ENCODE measurements around the gene BMPR1B. TPM values are rescaled to one million over a fixed set of nuclear protein-coding genes. Genes with fewer than 3 reads are reported as not detected.
A peak's percentile ranks its signal among the peaks of the same experiment; 100 is the strongest.

The BMPR1B gene
- total and polyA plus RNA-seq, 2 of the 4 experiments (the other 2 are of a cell fraction), result 0.24 to 0.90 TPM

GRCh38 chr4:94827481-94828110 is 69.8 kb downstream of the BMPR1B start:
- no peak overlapping the region for H2AK5ac ChIP-seq (ENCODE audit: low read depth, low read length)
- H3K23ac ChIP-seq (ENCODE audit: low read depth, low read length), result no peak overlapping the region
- H4K20me1 ChIP-seq (ENCODE audit: insufficient read depth, low read length), result no peaks in the 10 kb centered on the region
- H2AK9ac ChIP-seq (replicated peaks; ENCODE audit: low read depth, low read length, poor library complexity), result no peak overlapping the region
- ChIA-PET CTCF (interaction anchor here (1.0 kb wide), 1 partner anchor 177 kb away, joined by 3 read pairs; no protein-coding TSS in a partner anchor), POLR2A (ENCODE audit: unreplicated experiment) (no interaction called here)
- in situ Hi-C loops (cut with MboI; ENCODE audit: low sequenced_read_pairs), result no loop called here
- H3K9me1 ChIP-seq (ENCODE audit: insufficient read depth, low read length), result peaks cover 3% of the 10 kb centered on the region; the same call in 1 of the 2 replicates
- H3K18ac ChIP-seq (ENCODE audit: low read depth, low read length), result peak overlapping the region; percentile 64; the same call in 1 of the 2 replicates
- no peak overlapping the region for H4K8ac ChIP-seq (ENCODE audit: low read depth in 2 of 2, low read length in 2 of 2)
- no CpG with 5 or more reads among the region's 5 CpGs for WGBS, 2 experiments (ENCODE audit: extremely low coverage in 2 of 2, insufficient read length in 1 of 2)
- H3K27me3 ChIP-seq (ENCODE audit: control insufficient read depth, insufficient read depth, low read length), result no peaks in the 10 kb centered on the region; the same call in 1 of the 2 replicates
- intact Hi-C loops (cut with micrococcal nuclease), result loop anchor here (5.0 kb wide), 1 partner anchor 50 kb away; no protein-coding TSS in a partner anchor
- no peak overlapping the region for H4K91ac ChIP-seq (ENCODE audit: insufficient read depth, low read depth, low read length)
- BruUV-seq (replicated peaks), result no TSS peak
- H3K14ac ChIP-seq (replicated peaks; ENCODE audit: low read depth, low read length), result no peak overlapping the region
- H3K36me3 ChIP-seq (ENCODE audit: control insufficient read depth, insufficient read depth, low read length), result no peaks in the 10 kb centered on the region
- H2BK20ac ChIP-seq (ENCODE audit: low read depth, low read length), result no peak overlapping the region
- peak overlapping the region; percentile 65; the same call in 1 of the 2 replicates for H3K4me2 ChIP-seq (ENCODE audit: low read depth, low read length)
- peak overlapping the region; percentile 21; the same call in 1 of the 2 replicates for H3K9ac ChIP-seq (ENCODE audit: low read depth, low read length)
- dilution Hi-C loops (cut with HindIII; ENCODE audit: low sequenced_read_pairs, unreplicated experiment), result no loop called here
- H4K5ac ChIP-seq (ENCODE audit: low read depth, low read length), result no peak overlapping the region
- H2BK120ac ChIP-seq (ENCODE audit: low read depth, low read length), result peak overlapping the region; percentile 52; the same call in 1 of the 2 replicates
- no peak overlapping the region for H2AFZ ChIP-seq (replicated peaks; ENCODE audit: low read length, poor library complexity)
- 0 out of 2 replicates have a peak overlapping the region, but pooled peaks have one; percentile 29 for H3K27ac ChIP-seq (ENCODE audit: insufficient read depth, low read length)
- H3K4me1 ChIP-seq (ENCODE audit: control insufficient read depth, insufficient read depth, low read length), result peaks cover 2% of the 10 kb centered on the region; the same call in 1 of the 2 replicates
- H3K79me1 ChIP-seq (ENCODE audit: low read depth in 1 of 2, low read length in 2 of 2), result no peaks in the 10 kb centered on the region
- peak overlapping the region; percentile 77 for H2BK5ac ChIP-seq (ENCODE audit: low read depth, low read length, poor library complexity, severe bottlenecking)
- DNase-seq (peak; percentile 92), ATAC-seq (ENCODE audit: low read depth) (peak; percentile 98)
- H3K9me3 ChIP-seq (ENCODE audit: control insufficient read depth, insufficient read depth, low read length), result no peaks in the 10 kb centered on the region
- no peak overlapping the region for H3K4me3 ChIP-seq (ENCODE audit: insufficient read depth, low read depth, low read length)
- H3K56ac ChIP-seq (ENCODE audit: extremely low read depth, insufficient read depth, low read length), result no peak overlapping the region
- H3K4ac ChIP-seq (ENCODE audit: low read depth, low read length), result no peak overlapping the region
- H2BK15ac ChIP-seq (ENCODE audit: low read depth, low read length), result no peak overlapping the region
- TF ChIP-seq NFE2L2 (IDR thresholded peaks at IDR 0.05; ENCODE audit: low read depth, low read length) (no peak), RCOR1 (IDR thresholded peaks at IDR 0.05; ENCODE audit: insufficient replicate concordance, low read length) (no peak), USF2 (IDR thresholded peaks at IDR 0.05; ENCODE audit: low read depth, low read length) (peak; percentile 89), RFX5 (IDR thresholded peaks at IDR 0.05; ENCODE audit: low read depth, low read length) (no peak), CEBPB (IDR thresholded peaks at IDR 0.05; ENCODE audit: low read depth, low read length) (peak; percentile 77; the same call in 1 of the 2 replicates), MXI1 (IDR thresholded peaks at IDR 0.05; ENCODE audit: borderline replicate concordance, low read depth, low read length) (no peak), POLR2A (IDR thresholded peaks at IDR 0.05; ENCODE audit: low read depth, low read length) (no peak), CTCF (conservative IDR thresholded peaks at IDR 0.05; ENCODE audit: low read depth, low read length) (no peak), SMC3 (IDR thresholded peaks at IDR 0.05; ENCODE audit: low read depth, low read length) (no peak), RAD21 (IDR thresholded peaks at IDR 0.05; ENCODE audit: low read length) (no peak), ELK1 (IDR thresholded peaks at IDR 0.05; ENCODE audit: borderline replicate concordance, low read depth, low read length) (no peak), MAZ (IDR thresholded peaks at IDR 0.05; ENCODE audit: borderline replicate concordance, low read depth, low read length) (no peak), FOS (IDR thresholded peaks at IDR 0.05; ENCODE audit: low read depth, low read length) (peak; percentile 97), CHD1 (IDR thresholded peaks at IDR 0.05; ENCODE audit: low read depth, low read length) (peak; percentile 50; the same call in 1 of the 2 replicates), MAFK (IDR thresholded peaks at IDR 0.05; ENCODE audit: low read depth, low read length) (peak; percentile 45; the same call in 1 of the 2 replicates)

All from IMR-90 (cell line).